HG02852 (cell line): Measurements from ENCODE around the gene IGSF5.
"Not testable (repeated sequence)": the region's sequence is repeated elsewhere in the genome, so short reads cannot be mapped to it uniquely, and the experiment has no call there.

Source experiments
- ATAC-seq: cut with Tn5 transposase; IDR thresholded peaks from one replicate; pipeline ENCODE4 v1.9.1; 2021; ENCODE audit warnings: mild to moderate bottlenecking, moderate library complexity; ENCODE audit not compliant: unreplicated experiment

Gene IGSF5

GRCh38 chr21:39744883-39745282 is at the start of gene IGSF5:
Gene IGSF5, plus strand, starts transcription at chr21:39745183. Its CDS starts 327 bp downstream, at chr21:39745510.
- ATAC-seq = not testable (repeated sequence)

GRCh38 chr21:39696196-39696595 is 48.8 kb upstream of the IGSF5 start:
- ATAC-seq = no peak

GRCh38 chr21:39696618-39697017 is 48.4 kb upstream of the IGSF5 start:
- ATAC-seq = no peak

- ATAC-seq = no peak
These were observed 44.7 kb upstream of the IGSF5 start for GRCh38 chr21:39700318-39700717.

- ATAC-seq = no peak
These were observed 41.4 kb upstream of the IGSF5 start for GRCh38 chr21:39703578-39703977.

- no peak for ATAC-seq
These were observed 39.1 kb upstream of the IGSF5 start for GRCh38 chr21:39705849-39706248.

- ATAC-seq = no peak
These were observed 37.7 kb upstream of the IGSF5 start for GRCh38 chr21:39707316-39707715.

- no peak for ATAC-seq
These were observed 34.1 kb upstream of the IGSF5 start for GRCh38 chr21:39710866-39711265.

- no peak for ATAC-seq
These were observed 32.7 kb upstream of the IGSF5 start for GRCh38 chr21:39712273-39712672.

- no peak for ATAC-seq
These were observed 32.0 kb upstream of the IGSF5 start for GRCh38 chr21:39712976-39713375.

- no peak for ATAC-seq
These were observed 31.1 kb upstream of the IGSF5 start for GRCh38 chr21:39713905-39714304.

- ATAC-seq = no peak
These were observed 30.7 kb upstream of the IGSF5 start for GRCh38 chr21:39714331-39714730.

- no peak for ATAC-seq
These were observed 29.1 kb upstream of the IGSF5 start for GRCh38 chr21:39715804-39716397.

GRCh38 chr21:39720126-39720778 is 24.7 kb upstream of the IGSF5 start:
- ATAC-seq = no peak

- ATAC-seq = no peak
These were observed 23.1 kb upstream of the IGSF5 start for GRCh38 chr21:39721885-39722284.

- ATAC-seq = no peak
These were observed 20.0 kb upstream of the IGSF5 start for GRCh38 chr21:39724944-39725343.

- no peak for ATAC-seq
These were observed 18.9 kb upstream of the IGSF5 start for GRCh38 chr21:39726133-39726532.

- ATAC-seq = no peak
These were observed 17.4 kb upstream of the IGSF5 start for GRCh38 chr21:39727401-39728120.

GRCh38 chr21:39728341-39728740 is 16.6 kb upstream of the IGSF5 start:
- ATAC-seq = no peak

GRCh38 chr21:39730418-39731157 is 14.4 kb upstream of the IGSF5 start:
- ATAC-seq = no peak

GRCh38 chr21:39736716-39737115 is 8.3 kb upstream of the IGSF5 start:
- ATAC-seq = no peak
